ENCODE measurements around the gene RRM1. TPM values are rescaled to one million over a fixed set of nuclear protein-coding genes. Genes with fewer than 3 reads are reported as not detected.

RRM1 gene
- polyA plus RNA-seq, 1 donor (not counting 4 experiments of a cell fraction or from before 2014, with no cell fraction given): 65.6 TPM

DNA sequence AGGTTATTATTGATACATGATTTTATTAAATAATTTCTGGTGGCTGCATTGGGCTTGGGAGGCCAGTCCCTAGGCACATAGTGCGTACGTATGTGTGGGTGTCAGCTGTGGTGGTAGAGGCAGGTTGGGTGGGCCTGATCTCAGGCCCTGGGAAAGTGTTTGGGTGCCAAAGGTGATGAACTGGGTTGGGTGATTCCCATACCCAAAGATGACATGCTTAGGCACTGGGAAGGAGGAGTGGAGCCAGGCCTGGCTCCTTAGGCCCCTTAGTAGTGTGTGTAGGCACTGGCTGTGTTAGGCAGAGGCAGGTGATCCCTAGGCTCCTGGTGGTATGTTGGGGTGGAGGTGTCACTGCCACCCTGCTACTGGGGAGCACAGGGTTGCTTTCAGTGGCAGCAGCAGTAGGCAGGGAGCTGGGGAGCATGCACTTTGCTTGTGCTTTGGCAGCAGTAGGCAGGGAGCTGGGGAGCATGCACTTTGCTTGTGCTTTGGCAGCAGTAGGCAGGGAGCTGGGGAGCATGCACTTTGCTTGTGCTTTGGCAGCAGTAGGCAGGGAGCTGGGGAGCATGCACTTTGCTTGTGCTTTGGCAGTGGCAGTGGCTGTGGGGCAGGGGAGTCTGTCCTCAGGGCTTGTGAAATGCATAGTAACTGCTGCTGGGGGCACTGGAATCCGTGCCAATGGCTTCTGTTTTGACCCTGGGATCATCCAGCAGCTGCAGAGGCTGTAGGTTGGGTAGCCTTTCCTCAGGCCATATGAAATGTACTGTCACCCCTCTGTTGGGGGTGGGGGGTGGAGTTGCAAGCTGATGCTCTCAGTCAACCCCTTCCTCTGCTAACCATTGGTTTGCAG, 84.4 kb downstream of the RRM1 start:
- FAIRE-seq (no peak), DNase-seq (ENCODE audit: low read depth, low spot score) (no peak)
- no peaks in the 10 kb centered on the region for H3K79me2 ChIP-seq (ENCODE audit: control insufficient read depth, insufficient read depth, low read length)
- H4K20me1 ChIP-seq (ENCODE audit: control insufficient read depth, extremely low read depth, insufficient read depth, low read length): no peaks in the 10 kb centered on the region
- H3K27me3 ChIP-seq (ENCODE audit: control insufficient read depth, extremely low read depth, insufficient read depth, low read length): no peaks in the 10 kb centered on the region
- H3K4me3 ChIP-seq (ENCODE audit: control insufficient read depth in 2 of 3, extremely low read depth in 1 of 3, insufficient read depth in 2 of 3, low read depth in 1 of 3, low read length in 3 of 3): no peak overlapping the region
- no peaks in the 10 kb centered on the region for H3K36me3 ChIP-seq (ENCODE audit: control insufficient read depth in 2 of 2, extremely low read depth in 1 of 2, insufficient read depth in 2 of 2, low read length in 2 of 2)
- no peaks in the 10 kb centered on the region for H3K9me3 ChIP-seq (ENCODE audit: control insufficient read depth, low read depth, low read length)
- dilution Hi-C loops (cut with MboI; ENCODE audit: extremely low pct_ligation_motif_present, low sequenced_read_pairs): loop anchor here (25.0 kb wide), 1 partner anchor 383 kb away; no protein-coding TSS in a partner anchor
- H2AFZ ChIP-seq (ENCODE audit: control insufficient read depth, low read length): no peak overlapping the region
- no peak for TF ChIP-seq EZH2 (IDR thresholded peaks at IDR 0.05; ENCODE audit: low read length)
- TF ChIP-seq, protein P1, sequence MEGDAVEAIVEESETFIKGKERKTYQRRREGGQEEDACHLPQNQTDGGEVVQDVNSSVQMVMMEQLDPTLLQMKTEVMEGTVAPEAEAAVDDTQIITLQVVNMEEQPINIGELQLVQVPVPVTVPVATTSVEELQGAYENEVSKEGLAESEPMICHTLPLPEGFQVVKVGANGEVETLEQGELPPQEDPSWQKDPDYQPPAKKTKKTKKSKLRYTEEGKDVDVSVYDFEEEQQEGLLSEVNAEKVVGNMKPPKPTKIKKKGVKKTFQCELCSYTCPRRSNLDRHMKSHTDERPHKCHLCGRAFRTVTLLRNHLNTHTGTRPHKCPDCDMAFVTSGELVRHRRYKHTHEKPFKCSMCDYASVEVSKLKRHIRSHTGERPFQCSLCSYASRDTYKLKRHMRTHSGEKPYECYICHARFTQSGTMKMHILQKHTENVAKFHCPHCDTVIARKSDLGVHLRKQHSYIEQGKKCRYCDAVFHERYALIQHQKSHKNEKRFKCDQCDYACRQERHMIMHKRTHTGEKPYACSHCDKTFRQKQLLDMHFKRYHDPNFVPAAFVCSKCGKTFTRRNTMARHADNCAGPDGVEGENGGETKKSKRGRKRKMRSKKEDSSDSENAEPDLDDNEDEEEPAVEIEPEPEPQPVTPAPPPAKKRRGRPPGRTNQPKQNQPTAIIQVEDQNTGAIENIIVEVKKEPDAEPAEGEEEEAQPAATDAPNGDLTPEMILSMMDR (optimal IDR thresholded peaks at IDR 0.05 in 1 of 3, IDR thresholded peaks at IDR 0.05 in 1 of 3, conservative IDR thresholded peaks at IDR 0.05 in 1 of 3; ENCODE audit: extremely low read depth in 1 of 3, insufficient read depth in 2 of 3, low read length in 3 of 3): no peak
- H3K27ac ChIP-seq (ENCODE audit: control insufficient read depth, insufficient read depth, low read length): no peak overlapping the region
- no peak overlapping the region for H3K4me2 ChIP-seq (ENCODE audit: control insufficient read depth, extremely low read depth, insufficient read depth, low read depth, low read length)
- H3K9ac ChIP-seq (ENCODE audit: control insufficient read depth, extremely low read depth, insufficient read depth, low read length): no peak overlapping the region
- no peaks in the 10 kb centered on the region for H3K9me1 ChIP-seq (ENCODE audit: control insufficient read depth, extremely low read depth, insufficient read depth, low read length)
- H3K4me1 ChIP-seq (ENCODE audit: control insufficient read depth, extremely low read depth, insufficient read depth, low read length): no peaks in the 10 kb centered on the region

DNA sequence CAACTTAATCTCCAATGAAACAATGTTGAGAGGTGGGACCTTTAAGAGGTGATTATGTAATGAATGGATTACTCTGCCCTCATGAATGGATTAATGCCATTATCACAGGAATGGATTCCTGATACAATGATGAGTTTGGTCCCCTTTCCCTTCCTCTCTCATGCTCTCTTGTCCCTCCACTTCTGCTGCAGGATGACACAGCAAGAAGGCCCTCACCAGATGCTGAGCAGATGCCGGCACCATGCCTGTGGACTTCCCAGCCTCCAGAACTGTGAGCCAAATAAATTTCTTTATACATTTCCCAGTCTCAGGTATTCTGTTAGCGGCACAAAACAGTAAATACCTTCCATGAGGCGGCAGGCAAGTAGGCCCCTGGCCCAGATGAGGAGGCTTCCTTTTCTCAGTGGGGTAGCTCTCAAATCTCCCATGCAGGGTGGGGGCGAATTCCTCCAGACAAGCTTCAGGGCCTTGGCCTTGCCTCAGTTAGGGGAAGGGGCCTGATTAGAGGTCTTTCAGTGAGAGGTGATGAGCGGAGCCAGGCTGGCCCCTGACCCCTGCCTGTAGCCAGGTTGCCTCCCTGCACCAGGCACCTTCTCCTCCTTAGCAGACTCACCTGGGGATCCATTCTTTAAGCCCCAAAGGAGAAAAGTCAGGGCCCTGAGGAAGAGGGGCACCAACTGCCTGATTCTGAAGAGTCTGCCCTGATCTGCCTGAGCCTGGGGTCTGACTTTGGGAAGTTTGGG, 86.0 kb downstream of the RRM1 start:
- H3K9me1 ChIP-seq (ENCODE audit: control insufficient read depth, extremely low read depth, insufficient read depth, low read length): no peaks in the 10 kb centered on the region
- DNase-seq (ENCODE audit: low read depth, low spot score): no peak
- no peak overlapping the region for H3K4me3 ChIP-seq (ENCODE audit: control insufficient read depth in 2 of 3, extremely low read depth in 1 of 3, insufficient read depth in 2 of 3, low read depth in 1 of 3, low read length in 3 of 3)

More for the DNA sequence above, 86.0 kb downstream of the RRM1 start:
- TF ChIP-seq, protein P1 (optimal IDR thresholded peaks at IDR 0.05 in 1 of 3, IDR thresholded peaks at IDR 0.05 in 1 of 3, conservative IDR thresholded peaks at IDR 0.05 in 1 of 3; ENCODE audit: extremely low read depth in 1 of 3, insufficient read depth in 2 of 3, low read length in 3 of 3): no peak
- TF ChIP-seq EZH2 (IDR thresholded peaks at IDR 0.05; ENCODE audit: low read length): no peak
- Histone ChIP-seq H4K20me1 (ENCODE audit: control insufficient read depth, extremely low read depth, insufficient read depth, low read length) (no peaks in the 10 kb centered on the region), H3K27ac (ENCODE audit: control insufficient read depth, insufficient read depth, low read length) (no peak overlapping the region), H3K4me2 (ENCODE audit: control insufficient read depth, extremely low read depth, insufficient read depth, low read depth, low read length) (no peak overlapping the region), H3K4me1 (ENCODE audit: control insufficient read depth, extremely low read depth, insufficient read depth, low read length) (no peaks in the 10 kb centered on the region), H3K79me2 (ENCODE audit: control insufficient read depth, insufficient read depth, low read length) (no peaks in the 10 kb centered on the region), H3K27me3 (ENCODE audit: control insufficient read depth, extremely low read depth, insufficient read depth, low read length) (no peaks in the 10 kb centered on the region), H3K9ac (ENCODE audit: control insufficient read depth, extremely low read depth, insufficient read depth, low read length) (no peak overlapping the region), H3K36me3 (ENCODE audit: control insufficient read depth in 2 of 2, extremely low read depth in 1 of 2, insufficient read depth in 2 of 2, low read length in 2 of 2) (no peaks in the 10 kb centered on the region), H3K9me3 (ENCODE audit: control insufficient read depth, low read depth, low read length) (no peaks in the 10 kb centered on the region), H2AFZ (ENCODE audit: control insufficient read depth, low read length) (no peak overlapping the region)
- dilution Hi-C loops (cut with MboI; ENCODE audit: extremely low pct_ligation_motif_present, low sequenced_read_pairs): loop anchor here (25.0 kb wide), 1 partner anchor 382 kb away; no protein-coding TSS in a partner anchor
- no peak for FAIRE-seq

Data from keratinocyte (primary cell).